ENCODE measurements around the gene NR2E1. TPM values are rescaled to one million over a fixed set of nuclear protein-coding genes. Genes with fewer than 3 reads are reported as not detected.

Gene NR2E1
- total RNA-seq, 2 donors from 2014 or later: not detected

GRCh38 chr6:108200186-108200585 is 34.4 kb downstream of the NR2E1 start:
- TF ChIP-seq, protein P1, sequence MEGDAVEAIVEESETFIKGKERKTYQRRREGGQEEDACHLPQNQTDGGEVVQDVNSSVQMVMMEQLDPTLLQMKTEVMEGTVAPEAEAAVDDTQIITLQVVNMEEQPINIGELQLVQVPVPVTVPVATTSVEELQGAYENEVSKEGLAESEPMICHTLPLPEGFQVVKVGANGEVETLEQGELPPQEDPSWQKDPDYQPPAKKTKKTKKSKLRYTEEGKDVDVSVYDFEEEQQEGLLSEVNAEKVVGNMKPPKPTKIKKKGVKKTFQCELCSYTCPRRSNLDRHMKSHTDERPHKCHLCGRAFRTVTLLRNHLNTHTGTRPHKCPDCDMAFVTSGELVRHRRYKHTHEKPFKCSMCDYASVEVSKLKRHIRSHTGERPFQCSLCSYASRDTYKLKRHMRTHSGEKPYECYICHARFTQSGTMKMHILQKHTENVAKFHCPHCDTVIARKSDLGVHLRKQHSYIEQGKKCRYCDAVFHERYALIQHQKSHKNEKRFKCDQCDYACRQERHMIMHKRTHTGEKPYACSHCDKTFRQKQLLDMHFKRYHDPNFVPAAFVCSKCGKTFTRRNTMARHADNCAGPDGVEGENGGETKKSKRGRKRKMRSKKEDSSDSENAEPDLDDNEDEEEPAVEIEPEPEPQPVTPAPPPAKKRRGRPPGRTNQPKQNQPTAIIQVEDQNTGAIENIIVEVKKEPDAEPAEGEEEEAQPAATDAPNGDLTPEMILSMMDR (IDR thresholded peaks at IDR 0.05): no peak
- no peak for TF ChIP-seq POLR2A (IDR thresholded peaks at IDR 0.05)

DNA sequence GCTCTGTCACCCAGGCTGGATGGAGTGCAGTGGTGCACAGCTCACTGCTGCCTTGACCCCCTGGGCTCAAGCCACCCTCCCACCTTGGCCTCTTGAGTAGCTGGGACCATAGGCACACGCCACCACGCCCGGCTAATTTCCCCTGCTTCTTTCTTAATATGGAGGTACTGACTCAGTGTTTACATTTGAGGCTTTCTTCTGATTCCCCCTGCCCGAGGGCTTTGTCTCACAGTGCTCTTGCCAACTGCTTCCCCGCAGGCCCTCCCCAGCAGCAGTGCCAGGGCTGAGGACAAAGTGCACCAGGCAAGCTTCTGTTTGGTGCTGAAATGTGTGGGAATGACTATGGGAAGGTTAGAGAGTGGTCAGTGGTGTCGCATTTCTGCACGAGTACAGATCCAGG is 34.8 kb downstream of the NR2E1 start:
- intact Hi-C loops (cut with DNase I): no loop called here
- Histone ChIP-seq H3K9me3 (no peaks in the 10 kb centered on the region), H3K27ac (no peak overlapping the region), H3K27me3 (no peaks in the 10 kb centered on the region), H3K36me3 (replicated peaks in 1 of 2; ENCODE audit: insufficient read depth in 1 of 2, low read depth in 2 of 2) (no peaks in the 10 kb centered on the region), H3K4me1 (peaks cover 12% of the 10 kb centered on the region), H3K4me3 (no peak overlapping the region)
- DNase-seq (no peak), ATAC-seq (no peak)
- no peak for TF ChIP-seq POLR2A (IDR thresholded peaks at IDR 0.05)
- TF ChIP-seq, protein P1 (IDR thresholded peaks at IDR 0.05): no peak
- 84 to 91% methylated on average over 7 of the region's 7 CpGs for WGBS, 2 donors

More at GRCh38 chr6:108200186-108200585, 34.4 kb downstream of the NR2E1 start:
- Histone ChIP-seq H3K27ac (no peak overlapping the region), H3K9me3 (no peaks in the 10 kb centered on the region), H3K27me3 (no peaks in the 10 kb centered on the region), H3K36me3 (replicated peaks in 1 of 2; ENCODE audit: insufficient read depth in 1 of 2, low read depth in 2 of 2) (no peaks in the 10 kb centered on the region), H3K4me3 (no peak overlapping the region), H3K4me1 (peaks cover 12% of the 10 kb centered on the region)
- intact Hi-C loops (cut with DNase I): no loop called here
- WGBS, 2 donors: 94 to 96% methylated on average over 8 of the region's 8 CpGs
- ATAC-seq (no peak), DNase-seq (no peak)

DNA sequence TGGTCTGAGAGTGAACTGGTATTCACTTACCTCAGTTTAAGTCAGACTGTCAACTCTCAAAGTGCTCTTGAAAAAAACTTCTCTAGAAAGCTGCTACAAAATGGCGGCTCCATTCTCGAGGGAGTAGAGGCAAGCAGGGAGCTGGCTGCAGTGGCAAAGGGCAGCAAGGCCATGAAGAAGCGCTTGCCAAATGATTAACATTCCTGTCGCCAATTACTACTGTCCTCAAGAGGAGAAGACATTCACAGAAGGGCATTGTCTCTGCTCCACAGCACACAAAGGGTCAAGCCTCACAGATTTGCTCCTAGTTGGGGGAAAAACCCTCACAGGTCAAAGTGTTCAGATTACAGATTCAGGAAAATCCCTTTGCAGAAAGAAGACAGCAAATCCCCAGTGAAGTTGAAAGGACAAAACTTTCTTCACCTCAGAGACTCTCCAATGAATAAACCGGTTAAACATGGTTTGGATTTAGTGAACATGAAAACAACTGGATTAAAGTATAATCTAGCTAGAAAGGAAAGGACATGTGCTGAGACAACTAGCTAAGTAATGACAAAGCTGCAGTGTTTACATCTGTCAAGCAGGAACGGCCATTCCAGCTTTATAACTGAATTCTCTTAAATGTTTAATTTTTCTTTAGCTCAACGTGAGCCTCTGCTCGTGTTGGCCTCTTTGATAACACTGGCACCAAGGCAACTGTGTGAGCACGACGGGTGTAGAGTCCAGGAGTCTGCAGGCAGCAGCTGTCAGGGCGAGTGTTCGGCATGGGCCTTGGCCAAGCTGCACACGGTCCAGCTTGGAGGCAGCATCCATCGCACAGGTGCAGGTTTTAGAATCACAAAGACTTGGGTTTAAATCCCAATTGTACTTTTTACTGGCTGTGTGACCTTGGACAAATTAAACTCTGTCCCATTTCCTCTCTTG is 37.6 kb downstream of the NR2E1 start:
- intact Hi-C loops (cut with DNase I): no loop called here
- peak overlapping the region in 2 of 4 donors; percentile 46 for H3K27ac ChIP-seq
- no peak overlapping the region for H3K4me3 ChIP-seq
- TF ChIP-seq, protein P1 (IDR thresholded peaks at IDR 0.05): no peak
- TF ChIP-seq POLR2A (IDR thresholded peaks at IDR 0.05): no peak
- no peaks in the 10 kb centered on the region for H3K9me3 ChIP-seq
- DNase-seq: peak; percentile 20 to 48 (median 28)
- H3K27me3 ChIP-seq: no peaks in the 10 kb centered on the region
- peak; percentile 47 for ATAC-seq
- 37 to 42% methylated on average over 14 of the region's 14 CpGs for WGBS, 2 donors
- peaks cover 12% of the 10 kb centered on the region for H3K4me1 ChIP-seq
- no peaks in the 10 kb centered on the region for H3K36me3 ChIP-seq (replicated peaks in 1 of 2; ENCODE audit: insufficient read depth in 1 of 2, low read depth in 2 of 2)

GRCh38 chr6:108207013-108207412 is 41.2 kb downstream of the NR2E1 start:
- DNase-seq: no peak
- no peaks in the 10 kb centered on the region for H3K27me3 ChIP-seq
- H3K9me3 ChIP-seq: no peaks in the 10 kb centered on the region
- ATAC-seq: no peak
- WGBS, 2 donors: 92 to 95% methylated on average over 4 of the region's 4 CpGs
- no peak overlapping the region for H3K4me3 ChIP-seq
- H3K27ac ChIP-seq: no peak overlapping the region
- H3K36me3 ChIP-seq (replicated peaks in 1 of 2; ENCODE audit: insufficient read depth in 1 of 2, low read depth in 2 of 2): peaks cover 0 to 5% of the 10 kb centered on the region in 2 donors
- intact Hi-C loops (cut with DNase I): no loop called here
- TF ChIP-seq, protein P1 (IDR thresholded peaks at IDR 0.05): no peak
- no peak for TF ChIP-seq POLR2A (IDR thresholded peaks at IDR 0.05)
- peaks cover 12% of the 10 kb centered on the region for H3K4me1 ChIP-seq
